ENCODE results near the gene CCSAP.

- TF ChIP-seq CTCF (conservative IDR thresholded peaks at IDR 0.05; ENCODE audit: low read depth, low read length) (no peak), EZH2 (IDR thresholded peaks at IDR 0.05; ENCODE audit: low read length, unreplicated experiment) (no peak), EZH2phosphoT487 (IDR thresholded peaks at IDR 0.05; ENCODE audit: borderline replicate concordance, low read length) (no peak)
Measured at GRCh38 chr1:229390130-229390529, 47.3 kb upstream of the CCSAP start.
